Panc1 (cell line): Measurements from ENCODE around the gene CSNK1G1. TPM values are rescaled to one million over a fixed set of nuclear protein-coding genes. Genes with fewer than 3 reads are reported as not detected.

Source experiments
- ATAC-seq: fragments of 200-7000 bp; cut with Tn5 transposase; 2 replicates; pipeline ENCODE4 v1.9.1; 2020; ENCODE audit warnings: mild to moderate bottlenecking, moderate library complexity
- BruUV-seq: library from RNA; stranded (reverse); fragments of 400-500 nt; replicated peaks from 2 replicates; lab custom pipeline; 2021; lab: Mats Ljungman, UMichigan
- CTCF ChIA-PET: fragments of 300-600 bp; sonication (Branson Sonifier 250); formaldehyde crosslinking; loops from one replicate; lab custom pipeline; 2022; ENCODE audit warnings: antibody characterized with exemption; lab: Charles Lee
- POLR2A ChIA-PET: fragments of 300-600 bp; sonication (Branson Sonifier 250); formaldehyde crosslinking; loops from one replicate; lab custom pipeline; 2022; ENCODE audit warnings: antibody characterized with exemption; lab: Charles Lee
- DNase-seq: peaks from one replicate; pipeline ENCODE4 v3.0.0-alpha.2; 2010; ENCODE audit warnings: low read depth, low spot score
- H3K27ac ChIP-seq: 2 replicates; pipeline ENCODE4 v1.5.1; 2011; ENCODE audit warnings: mild to moderate bottlenecking, low read length, inconsistent platforms
- H3K27me3 ChIP-seq: fragments of 200-500 bp; sonication (Bioruptor generic); 2 replicates; pipeline ENCODE4 v1.6.0; 2014; ENCODE audit warnings: low read length, inconsistent platforms; ENCODE audit not compliant: control insufficient read depth, insufficient read depth
- H3K36me3 ChIP-seq: fragments of 200-500 bp; sonication (Bioruptor generic); 2 replicates; pipeline ENCODE4 v1.5.1; 2014; ENCODE audit warnings: inconsistent platforms, mild to moderate bottlenecking, low read length, moderate library complexity; ENCODE audit not compliant: control insufficient read depth, insufficient read depth
- H3K4me1 ChIP-seq: 2 replicates; pipeline ENCODE4 v1.5.1; 2011; ENCODE audit warnings: inconsistent platforms, mild to moderate bottlenecking, low read length, moderate library complexity; ENCODE audit not compliant: control insufficient read depth, insufficient read depth
- H3K4me3 ChIP-seq, 2 experiments: 2 replicates each; pipeline ENCODE4 v1.5.1; 2011 to 2012; ENCODE audit warnings: low read depth in 2 of 2, low read length in 2 of 2, mild to moderate bottlenecking in 2 of 2, inconsistent platforms in 1 of 2, moderate library complexity in 1 of 2
- H3K9me3 ChIP-seq: fragments of 200-500 bp; sonication (Bioruptor generic); 2 replicates; pipeline ENCODE4 v1.5.1; 2014; ENCODE audit warnings: low read depth, mild to moderate bottlenecking, inconsistent platforms, low read length, moderate library complexity; ENCODE audit not compliant: control insufficient read depth, insufficient read depth
- POLR2AphosphoS5 ChIP-seq: IDR thresholded peaks from 2 replicates; pipeline ENCODE4 v1.6.1; 2012; ENCODE audit warnings: mild to moderate bottlenecking, low read depth, low read length, moderate library complexity
- SIN3A ChIP-seq: IDR thresholded peaks from 2 replicates; pipeline ENCODE4 v1.6.1; 2012; ENCODE audit warnings: low read depth, mild to moderate bottlenecking, low read length, moderate library complexity, borderline replicate concordance; ENCODE audit not compliant: insufficient read depth
- TCF7L2 ChIP-seq: IDR thresholded peaks from 2 replicates; pipeline ENCODE4 v1.6.1; 2011; ENCODE audit warnings: mild to moderate bottlenecking, low read depth, low read length, inconsistent platforms
- in situ Hi-C: cut with HindIII; loops from 2 replicates; pipeline ENCODE4 v1.10.0; 2016; ENCODE audit warnings: low sequenced_read_pairs, low pct_unique_long_range_greater_than_20kb
- intact Hi-C: fragments of 100-400 bp; cut with micrococcal nuclease; formaldehyde crosslinking; loops from one replicate; pipeline ENCODE4 v1.10.0; 2022; ENCODE audit not compliant: unreplicated experiment
- total RNA-seq: library from RNA; stranded (reverse); gene quantifications from one replicate; pipeline ENCODE4 v1.2.1, GENCODE V29; 2021; ENCODE audit not compliant: unreplicated experiment
- TF ChIP-seq, protein P1 (sequence below), 2 experiments: IDR thresholded peaks; 2 replicates each; pipeline ENCODE4 v1.6.1; 2011 to 2012; ENCODE audit warnings: low read depth in 2 of 2, control low read depth in 1 of 2, low read length in 1 of 2, mild to moderate bottlenecking in 1 of 2, moderate library complexity in 1 of 2; ENCODE audit not compliant: insufficient read depth in 1 of 2
- TF ChIP-seq, protein P2 (sequence below): fragments of 450-650 bp; IDR thresholded peaks from 2 replicates; pipeline ENCODE4 v1.5.1; 2017; ENCODE audit warnings: mild to moderate bottlenecking

CSNK1G1 gene
- total RNA-seq, 1 experiment from 2014 or later = 22.8 TPM

DNA sequence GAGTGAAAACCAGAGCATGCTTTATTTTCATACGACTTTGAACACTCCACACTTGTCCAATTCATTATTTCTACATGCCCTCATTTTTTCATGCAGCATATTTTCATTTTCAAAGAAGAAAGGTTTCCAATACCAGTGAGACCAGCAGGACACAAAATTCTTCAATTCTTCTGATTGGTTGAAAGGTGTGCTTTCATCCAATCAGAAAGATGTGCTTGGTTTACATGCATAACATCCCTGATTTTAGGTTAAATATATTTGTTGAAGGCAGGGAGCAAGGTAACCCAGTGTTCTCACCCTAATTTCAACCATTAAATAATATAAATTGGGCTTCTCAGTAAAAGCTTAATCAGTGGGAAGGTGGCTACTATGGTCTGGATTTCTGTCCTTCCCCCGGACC, 145.6 kb downstream of the CSNK1G1 start:
- H3K4me3 ChIP-seq = no peak overlapping the region
- no peaks in the 10 kb centered on the region for H3K9me3 ChIP-seq
- intact Hi-C loops = loop anchor here (5.0 kb wide), 1 partner anchor 147 kb away; the partner anchor contains the start of gene CSNK1G1
- ChIA-PET POLR2A (interaction anchor here (0.6 to 0.7 kb wide), 2 partner anchors 14 kb away, joined by 3 to 7 read pairs; no protein-coding TSS in a partner anchor), CTCF (interaction anchor here (1.2 kb wide), 1 partner anchor 137 kb away, joined by 3 read pairs; no protein-coding TSS in a partner anchor)
- no peak overlapping the region for H3K27ac ChIP-seq
- TF ChIP-seq POLR2AphosphoS5 = no peak
- TF ChIP-seq, protein P1, sequence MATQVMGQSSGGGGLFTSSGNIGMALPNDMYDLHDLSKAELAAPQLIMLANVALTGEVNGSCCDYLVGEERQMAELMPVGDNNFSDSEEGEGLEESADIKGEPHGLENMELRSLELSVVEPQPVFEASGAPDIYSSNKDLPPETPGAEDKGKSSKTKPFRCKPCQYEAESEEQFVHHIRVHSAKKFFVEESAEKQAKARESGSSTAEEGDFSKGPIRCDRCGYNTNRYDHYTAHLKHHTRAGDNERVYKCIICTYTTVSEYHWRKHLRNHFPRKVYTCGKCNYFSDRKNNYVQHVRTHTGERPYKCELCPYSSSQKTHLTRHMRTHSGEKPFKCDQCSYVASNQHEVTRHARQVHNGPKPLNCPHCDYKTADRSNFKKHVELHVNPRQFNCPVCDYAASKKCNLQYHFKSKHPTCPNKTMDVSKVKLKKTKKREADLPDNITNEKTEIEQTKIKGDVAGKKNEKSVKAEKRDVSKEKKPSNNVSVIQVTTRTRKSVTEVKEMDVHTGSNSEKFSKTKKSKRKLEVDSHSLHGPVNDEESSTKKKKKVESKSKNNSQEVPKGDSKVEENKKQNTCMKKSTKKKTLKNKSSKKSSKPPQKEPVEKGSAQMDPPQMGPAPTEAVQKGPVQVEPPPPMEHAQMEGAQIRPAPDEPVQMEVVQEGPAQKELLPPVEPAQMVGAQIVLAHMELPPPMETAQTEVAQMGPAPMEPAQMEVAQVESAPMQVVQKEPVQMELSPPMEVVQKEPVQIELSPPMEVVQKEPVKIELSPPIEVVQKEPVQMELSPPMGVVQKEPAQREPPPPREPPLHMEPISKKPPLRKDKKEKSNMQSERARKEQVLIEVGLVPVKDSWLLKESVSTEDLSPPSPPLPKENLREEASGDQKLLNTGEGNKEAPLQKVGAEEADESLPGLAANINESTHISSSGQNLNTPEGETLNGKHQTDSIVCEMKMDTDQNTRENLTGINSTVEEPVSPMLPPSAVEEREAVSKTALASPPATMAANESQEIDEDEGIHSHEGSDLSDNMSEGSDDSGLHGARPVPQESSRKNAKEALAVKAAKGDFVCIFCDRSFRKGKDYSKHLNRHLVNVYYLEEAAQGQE (IDR thresholded peaks at IDR 0.05; ENCODE audit: insufficient read depth in 1 of 2, low read depth in 2 of 2, low read length in 1 of 2) = no peak
- TF ChIP-seq, protein P2, sequence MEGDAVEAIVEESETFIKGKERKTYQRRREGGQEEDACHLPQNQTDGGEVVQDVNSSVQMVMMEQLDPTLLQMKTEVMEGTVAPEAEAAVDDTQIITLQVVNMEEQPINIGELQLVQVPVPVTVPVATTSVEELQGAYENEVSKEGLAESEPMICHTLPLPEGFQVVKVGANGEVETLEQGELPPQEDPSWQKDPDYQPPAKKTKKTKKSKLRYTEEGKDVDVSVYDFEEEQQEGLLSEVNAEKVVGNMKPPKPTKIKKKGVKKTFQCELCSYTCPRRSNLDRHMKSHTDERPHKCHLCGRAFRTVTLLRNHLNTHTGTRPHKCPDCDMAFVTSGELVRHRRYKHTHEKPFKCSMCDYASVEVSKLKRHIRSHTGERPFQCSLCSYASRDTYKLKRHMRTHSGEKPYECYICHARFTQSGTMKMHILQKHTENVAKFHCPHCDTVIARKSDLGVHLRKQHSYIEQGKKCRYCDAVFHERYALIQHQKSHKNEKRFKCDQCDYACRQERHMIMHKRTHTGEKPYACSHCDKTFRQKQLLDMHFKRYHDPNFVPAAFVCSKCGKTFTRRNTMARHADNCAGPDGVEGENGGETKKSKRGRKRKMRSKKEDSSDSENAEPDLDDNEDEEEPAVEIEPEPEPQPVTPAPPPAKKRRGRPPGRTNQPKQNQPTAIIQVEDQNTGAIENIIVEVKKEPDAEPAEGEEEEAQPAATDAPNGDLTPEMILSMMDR = no peak
- TF ChIP-seq TCF7L2 = no peak
- no peak for TF ChIP-seq SIN3A
- no peaks in the 10 kb centered on the region for H3K27me3 ChIP-seq
- DNase-seq (no peak), ATAC-seq (no peak)
- no TSS peak for BruUV-seq
- H3K4me1 ChIP-seq = no peaks in the 10 kb centered on the region
- no peaks in the 10 kb centered on the region for H3K36me3 ChIP-seq
- in situ Hi-C loops = no loop called here

DNA sequence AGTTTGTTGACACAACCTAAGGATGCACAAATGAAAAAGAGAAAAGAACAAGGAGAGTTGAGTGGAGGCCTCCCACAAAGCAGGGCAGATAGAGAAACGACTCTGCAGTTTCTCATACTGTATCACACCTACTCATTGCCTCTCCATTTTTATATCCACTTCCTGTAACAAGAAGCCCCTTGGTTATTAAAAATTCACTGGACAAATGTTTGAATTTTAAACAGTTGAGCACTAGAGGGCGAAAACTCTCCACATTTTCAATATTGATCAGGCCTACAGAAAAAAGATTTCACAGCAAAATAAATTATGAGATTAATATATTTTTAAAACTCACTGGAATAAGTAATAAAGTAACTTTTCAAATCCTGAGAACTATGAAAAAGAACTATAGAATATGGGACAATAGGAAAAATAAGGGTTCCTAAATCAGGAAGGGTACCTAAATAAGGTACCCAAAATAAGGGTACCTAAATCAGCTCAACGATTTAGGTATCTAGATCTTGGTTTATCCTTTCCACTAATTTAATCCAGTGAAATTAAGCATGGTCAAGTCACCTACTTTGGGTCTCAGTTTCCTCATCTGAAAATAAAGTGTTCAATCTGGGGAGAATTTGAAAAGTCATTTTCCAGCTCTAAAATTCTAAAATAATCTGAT, 146.2 kb downstream of the CSNK1G1 start:
- TF ChIP-seq TCF7L2 = no peak
- TF ChIP-seq SIN3A = no peak
- TF ChIP-seq, protein P2 = peak; percentile 62; the same call in 1 of the 2 replicates
- TF ChIP-seq, protein P1 (IDR thresholded peaks at IDR 0.05; ENCODE audit: insufficient read depth in 1 of 2, low read depth in 2 of 2, low read length in 1 of 2) = no peak
- TF ChIP-seq POLR2AphosphoS5 = no peak
- CTCF ChIA-PET = interaction anchor here (1.2 kb wide), 1 partner anchor 138 kb away, joined by 3 read pairs; no protein-coding TSS in a partner anchor
- no TSS peak for BruUV-seq
- peaks cover 3% of the 10 kb centered on the region; the same call in 1 of the 2 replicates for H3K36me3 ChIP-seq
- H3K4me1 ChIP-seq = no peaks in the 10 kb centered on the region
- POLR2A ChIA-PET = interaction anchor here (0.6 to 0.7 kb wide), 2 partner anchors 13 to 15 kb away, joined by 3 to 7 read pairs; no protein-coding TSS in a partner anchor
- intact Hi-C loops = loop anchor here (5.0 kb wide), 1 partner anchor 147 kb away; the partner anchor contains the start of gene CSNK1G1
- in situ Hi-C loops = no loop called here
- peak; percentile 20 for DNase-seq
- H3K27ac ChIP-seq = no peak overlapping the region
- no peak overlapping the region for H3K4me3 ChIP-seq
- H3K27me3 ChIP-seq = no peaks in the 10 kb centered on the region
- ATAC-seq = 0 out of 2 replicates have a peak, but pooled peaks have one; percentile 34
- no peaks in the 10 kb centered on the region for H3K9me3 ChIP-seq
